Measurements from ENCODE around the gene ERFL.

ERFL gene

DNA sequence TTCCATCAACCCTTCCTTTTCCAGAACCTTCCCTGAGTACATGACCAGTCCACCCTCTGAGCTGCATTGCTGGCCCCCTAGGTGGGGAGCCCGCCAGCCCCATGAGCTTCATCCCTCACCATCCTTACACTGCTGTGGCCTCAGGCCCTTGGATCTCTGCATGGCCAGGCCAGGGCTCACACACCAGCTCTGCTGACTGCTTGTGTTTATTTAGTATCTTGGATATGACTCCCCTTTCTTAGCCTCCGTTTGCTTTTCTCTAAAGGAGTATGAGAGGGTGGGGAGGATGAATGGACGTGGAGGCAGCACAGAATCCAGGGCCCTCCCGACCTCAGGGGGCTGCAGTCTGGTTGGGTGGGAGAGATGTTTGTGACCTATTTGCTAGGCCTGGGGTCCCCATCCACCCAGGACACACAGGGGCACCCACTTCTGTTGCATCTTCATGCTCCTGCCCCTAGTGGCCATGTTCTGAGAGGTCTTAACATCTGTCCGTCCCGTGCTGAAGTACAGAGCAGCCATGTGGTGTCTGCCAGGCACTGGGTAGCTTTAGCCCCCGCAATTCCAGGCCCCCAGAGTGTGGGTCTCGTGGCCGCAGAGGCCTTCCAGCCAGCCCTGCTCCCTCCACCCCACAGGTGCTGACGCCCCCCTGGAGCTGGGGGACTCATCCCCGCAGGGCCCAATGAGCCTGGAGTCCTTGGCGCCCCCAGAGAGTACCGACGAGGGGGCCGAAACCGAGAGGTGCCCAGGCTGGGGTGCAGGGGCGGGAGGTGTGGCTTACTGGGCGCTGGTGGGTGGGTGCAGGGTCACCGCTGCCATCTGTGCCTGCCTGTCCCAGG is 32.3 kb downstream of the ERFL start:
- no peak for DNase-seq

GRCh38 chr19:41894350-41894749 is 33.9 kb downstream of the ERFL start:
- DNase-seq = no peak

GRCh38 chr19:41893899-41894298 is 34.4 kb downstream of the ERFL start:
- DNase-seq = no peak

DNA sequence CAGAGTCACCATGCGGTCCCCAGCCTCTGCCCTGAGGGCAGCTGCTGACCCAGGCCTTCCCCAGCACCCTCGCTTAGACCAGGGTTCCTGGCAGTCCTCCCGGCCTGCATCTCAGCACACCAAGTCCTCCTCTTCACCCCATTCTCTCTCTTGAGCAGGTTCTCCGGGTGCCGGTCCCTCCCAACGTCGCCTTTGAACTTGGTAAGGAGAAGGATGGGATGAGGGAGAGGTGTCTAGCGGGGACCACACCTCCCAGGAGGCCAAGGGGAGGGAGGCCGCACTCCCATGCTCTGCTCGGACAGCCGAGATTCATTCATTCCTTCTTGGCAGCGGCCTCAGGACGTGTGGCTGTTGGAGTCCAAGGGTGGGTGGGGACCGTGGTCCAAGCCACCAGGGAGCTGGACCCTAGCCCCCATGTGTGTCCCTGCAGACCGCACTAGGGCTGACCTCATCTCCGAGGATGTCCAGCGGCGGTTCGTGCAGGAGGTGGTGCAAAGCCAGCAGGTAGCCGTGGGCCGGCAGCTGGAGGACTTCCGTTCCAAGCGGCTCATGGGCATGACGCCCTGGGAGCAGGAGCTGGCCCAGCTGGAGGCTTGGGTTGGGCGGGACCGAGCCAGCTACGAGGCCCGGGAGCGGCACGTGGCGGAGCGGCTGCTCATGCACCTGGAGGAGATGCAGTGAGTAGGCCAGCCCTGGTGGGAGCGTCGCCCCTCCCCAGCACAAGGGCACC is 35.9 kb downstream of the ERFL start:
- no peak for DNase-seq

GRCh38 chr19:41890936-41891335 is 37.3 kb downstream of the ERFL start:
- no peak for DNase-seq

DNA sequence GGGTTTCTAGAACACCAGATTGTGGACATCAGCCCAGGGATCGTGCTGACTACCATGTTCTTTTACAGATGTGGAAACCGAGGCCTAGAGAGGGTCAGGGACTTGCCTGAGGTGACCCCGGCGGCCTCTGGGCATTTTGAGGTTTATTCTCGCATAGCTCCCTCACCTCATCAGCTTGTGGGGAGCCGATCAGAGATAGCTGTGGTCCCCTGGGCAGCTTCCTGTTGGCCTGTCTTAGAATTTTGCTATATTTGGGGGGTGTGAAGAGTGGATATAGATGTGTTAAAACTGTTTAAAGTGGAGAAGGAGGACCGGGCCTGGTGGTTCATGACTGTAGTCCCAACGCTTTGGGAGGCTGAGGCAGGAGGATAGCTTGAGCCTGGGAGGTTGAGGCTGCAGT is 38.4 kb downstream of the ERFL start:
- DNase-seq = no peak

DNA sequence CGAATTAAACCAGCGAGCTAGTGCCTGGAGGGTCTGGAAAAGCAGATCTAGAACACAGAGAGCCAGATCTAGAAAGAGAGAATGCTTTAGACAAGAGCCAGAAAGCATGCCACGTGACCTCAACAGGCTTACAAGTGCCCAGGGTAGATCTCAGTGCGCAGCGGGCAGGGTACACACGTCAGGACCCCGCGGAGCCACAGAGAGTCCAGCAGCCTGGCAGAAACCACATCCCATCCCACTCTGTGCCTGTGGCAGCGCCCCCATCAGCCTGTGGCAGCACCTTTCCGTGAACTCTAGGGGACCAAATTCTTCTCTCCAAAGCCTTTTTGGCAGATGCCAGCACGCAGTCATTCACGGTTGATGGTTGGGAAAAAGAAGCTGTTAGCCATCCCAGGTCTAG is 39.3 kb downstream of the ERFL start:
- no peak for DNase-seq

DNA sequence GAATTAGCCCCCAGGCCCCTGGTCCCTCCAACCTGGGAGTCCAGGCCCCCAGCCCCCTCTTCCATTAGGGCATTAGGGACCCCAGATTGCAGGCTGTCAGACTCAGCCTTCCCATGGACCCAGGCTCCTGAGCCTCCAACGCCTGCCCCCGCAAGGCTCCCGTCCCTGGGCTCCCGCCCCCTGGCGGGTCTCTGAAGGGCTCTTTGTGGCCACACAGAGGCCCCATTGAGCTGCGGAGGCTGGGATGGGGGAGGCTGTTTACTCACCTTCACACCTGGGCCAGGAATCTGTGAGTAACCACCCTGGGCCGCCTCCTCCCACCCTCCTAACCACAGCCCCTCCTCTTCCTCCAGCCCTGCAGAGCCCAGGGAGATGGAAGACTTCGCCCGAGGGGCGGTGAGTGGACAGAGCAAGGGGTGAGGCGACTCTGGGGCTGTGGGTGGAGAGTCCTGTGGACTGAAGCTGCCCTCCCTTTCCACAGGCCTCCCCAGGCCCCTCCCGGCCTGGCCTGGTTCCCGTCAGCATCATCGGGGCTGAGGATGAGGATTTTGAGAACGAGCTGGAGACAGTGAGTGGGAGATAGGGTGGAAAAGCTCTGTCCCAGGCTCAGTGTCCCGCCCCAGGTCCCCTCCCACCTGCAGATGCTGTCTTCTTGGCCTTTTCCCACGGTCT is 40.4 kb downstream of the ERFL start:
- peak; percentile 87 to 88 for DNase-seq

DNA sequence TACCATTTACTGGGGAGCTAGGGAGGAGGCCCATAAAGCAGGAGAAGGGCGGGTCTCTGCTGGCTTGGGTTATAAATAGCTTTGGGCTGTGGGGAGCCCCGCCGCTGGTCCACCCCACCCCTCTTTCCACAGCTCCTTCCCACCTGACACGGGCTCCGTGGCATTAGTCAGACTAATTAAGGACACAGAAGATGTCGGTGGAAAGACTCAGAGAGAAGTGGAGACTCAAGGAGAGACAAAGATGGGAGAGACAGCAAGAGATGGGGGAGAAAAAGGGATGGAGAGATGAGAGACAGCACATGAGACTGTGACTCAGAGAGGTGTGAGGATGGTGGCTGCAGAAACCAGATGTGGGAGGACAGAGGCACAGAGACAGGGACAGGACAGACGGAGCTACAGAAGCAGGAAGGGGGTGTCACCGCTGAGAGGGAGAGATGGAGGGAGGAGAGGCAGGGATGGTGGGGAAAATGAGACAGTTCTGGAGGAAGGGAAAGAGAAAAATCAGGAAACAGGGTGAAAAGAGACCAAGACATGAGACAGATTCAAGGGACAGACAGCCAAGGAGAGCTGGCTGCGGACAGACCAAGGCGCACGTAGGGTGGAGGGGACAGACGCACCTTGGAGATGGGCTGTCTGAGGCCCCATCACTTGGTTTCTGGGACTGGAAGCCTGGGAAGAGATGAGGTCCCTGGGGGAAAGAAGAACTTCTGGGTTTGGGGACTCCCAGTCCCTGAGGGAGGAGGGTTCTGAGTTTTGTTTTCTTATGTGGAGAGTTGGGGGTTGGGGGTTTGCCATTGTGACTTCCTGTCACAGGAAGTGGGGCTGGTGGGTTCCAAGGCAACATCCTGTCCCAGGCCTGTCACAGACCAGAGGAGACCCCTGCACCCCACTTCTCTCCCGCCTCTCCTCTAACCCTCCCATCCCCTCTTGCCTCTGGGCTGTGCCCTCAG is 41.2 kb downstream of the ERFL start:
- peak in 1 of 2 experiments; percentile 38 for DNase-seq

- peak; percentile 73 to 77 for DNase-seq
Observed at GRCh38 chr19:41883821-41884733, 44.2 kb downstream of the ERFL start.

DNA sequence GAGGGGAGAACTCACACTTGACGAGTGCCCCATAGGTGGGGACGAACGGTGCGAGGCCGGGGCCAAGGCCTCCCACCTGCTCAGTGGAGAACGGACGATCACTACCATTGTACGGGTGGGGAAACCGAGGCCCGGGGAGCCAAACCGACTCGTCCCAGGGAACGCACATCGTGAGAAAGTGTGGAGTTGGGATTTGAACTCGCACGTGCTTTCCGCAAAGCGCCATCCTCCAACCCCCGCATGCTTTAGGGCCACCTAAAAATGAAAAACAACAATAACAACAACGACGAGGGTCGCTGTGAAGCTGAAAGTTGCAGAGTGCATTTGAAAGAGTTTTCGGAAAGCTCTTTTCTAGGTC is 44.8 kb downstream of the ERFL start:
- no peak for DNase-seq

DNA sequence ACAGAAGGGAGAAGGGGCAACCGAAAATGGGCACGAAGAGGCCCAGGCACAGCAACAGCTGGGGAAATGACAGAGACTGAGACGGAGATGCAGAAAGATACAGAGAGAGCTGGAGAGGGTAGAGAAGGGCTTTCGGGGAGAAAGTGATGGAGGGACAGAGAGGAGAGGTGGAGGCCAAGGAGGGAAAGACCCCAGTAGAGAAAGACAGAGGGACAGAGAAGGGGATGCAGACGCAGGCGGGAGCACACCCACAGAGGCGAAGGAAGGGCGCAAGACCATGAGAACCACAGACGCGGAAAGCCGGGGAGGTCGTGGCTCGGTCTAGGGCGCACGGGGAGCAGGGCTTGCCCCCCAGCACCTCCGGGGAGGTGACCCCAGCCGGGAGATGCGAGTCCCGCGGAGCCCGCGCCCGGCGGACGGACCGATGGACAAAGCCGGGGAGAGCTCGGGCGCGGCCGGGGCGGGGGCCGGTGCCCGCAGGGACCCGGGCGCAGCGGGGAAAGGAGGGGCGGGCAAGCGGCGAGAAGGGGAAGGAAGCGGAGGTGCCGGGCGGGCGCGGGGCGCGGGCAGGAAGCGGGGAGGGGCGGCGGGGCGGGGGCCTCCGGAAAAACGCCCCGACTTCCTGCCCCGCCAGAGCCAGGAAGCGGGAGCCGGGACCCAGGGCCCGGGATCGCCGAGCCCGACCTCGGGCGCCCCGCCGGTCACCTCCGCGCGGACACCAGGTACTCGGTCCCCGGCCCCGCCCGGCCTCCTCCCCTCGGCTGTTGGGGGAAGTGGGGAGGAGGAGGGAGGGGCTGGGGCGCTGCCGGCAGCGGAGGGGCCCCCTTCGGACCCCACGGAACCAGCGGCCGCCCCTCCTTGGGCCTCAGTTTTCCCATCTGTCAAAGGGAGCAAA is 45.4 kb downstream of the ERFL start, which contains the start of gene ARHGEF1:
ARHGEF1 (plus strand) TSS at position 617 of the 895 bp plus-strand sequence. CDS start 4,899 bp downstream, outside the sequence.
- DNase-seq = peak in 1 of 2 experiments; percentile 39

- DNase-seq = no peak
Observed at GRCh38 chr19:41880329-41880708, 47.9 kb downstream of the ERFL start.

- DNase-seq = no peak
Observed at GRCh38 chr19:41879670-41880328, 48.5 kb downstream of the ERFL start.

GRCh38 chr19:41879080-41879479 is 49.2 kb downstream of the ERFL start:
- no peak for DNase-seq

- no peak for DNase-seq
Observed at GRCh38 chr19:41877916-41878905, 50.0 kb downstream of the ERFL start.

DNA sequence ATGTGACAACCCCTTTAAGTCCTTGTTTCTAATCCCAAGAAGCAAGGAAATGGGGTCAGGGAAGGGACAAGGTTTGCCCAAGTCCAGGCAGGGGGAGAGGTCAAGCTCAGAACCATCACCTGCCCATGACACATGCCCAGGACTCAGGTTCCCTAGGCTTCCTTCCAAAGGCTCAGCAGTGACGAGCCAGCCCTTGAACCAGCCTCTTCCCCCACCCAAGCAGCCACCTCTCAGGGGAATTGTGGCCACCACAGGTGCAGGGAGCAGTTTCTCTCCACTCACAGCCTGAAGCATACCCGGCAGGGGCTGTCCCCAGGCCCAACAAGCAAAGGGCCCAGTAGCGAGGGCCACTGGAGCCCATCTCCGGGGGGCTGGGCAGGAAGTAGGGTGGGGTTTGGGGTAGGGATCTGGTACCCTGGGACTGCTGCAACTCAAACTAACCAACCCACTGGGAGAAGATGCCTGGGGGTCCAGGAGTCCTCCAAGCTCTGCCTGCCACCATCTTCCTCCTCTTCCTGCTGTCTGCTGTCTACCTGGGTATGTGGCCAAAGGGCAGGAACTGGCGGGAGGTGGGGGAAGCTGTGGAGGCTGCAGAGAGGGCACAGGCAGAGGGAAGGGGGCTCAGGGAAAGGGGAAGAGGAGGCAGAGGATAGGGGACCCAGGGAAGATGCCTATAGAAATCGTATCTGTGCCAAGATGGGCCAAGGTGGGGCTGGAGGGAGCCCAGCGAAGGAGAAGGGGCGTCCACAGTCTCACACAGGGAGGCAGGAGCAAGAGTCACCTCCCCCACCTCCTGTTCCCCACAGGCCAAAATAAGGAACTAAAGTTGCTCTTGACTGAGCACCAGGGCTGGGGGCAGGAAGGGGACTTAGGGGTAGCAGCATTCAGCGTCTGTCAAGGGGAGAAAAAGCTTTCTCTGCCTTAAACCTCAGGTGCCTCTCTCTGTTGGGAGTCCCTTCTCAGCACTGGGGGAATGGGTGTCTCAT is 51.1 kb downstream of the ERFL start, which contains the start of gene CD79A:
CD79A (plus strand) TSS at position 433 of the 986 bp plus-strand sequence; CDS start at position 459, 26 bp downstream.
- DNase-seq = no peak

Measured in activated CD4-positive, alpha-beta T cell treated with anti-CD3 and anti-CD28 coated beads, Interleukin-2, amount 50 U/mL, for 4 hours (primary cell).